Neuronal stem cell (in vitro differentiated cells): ENCODE measurements around the gene CCDC124.

Source experiments
- DNase-seq: peaks from one replicate; pipeline ENCODE4 v3.0.0-alpha.2; 2013; ENCODE audit warnings: low spot score
- H2AFZ ChIP-seq: one replicate; pipeline ENCODE4 v1.6.1; 2013; ENCODE audit warnings: mild to moderate bottlenecking, low read length, inconsistent platforms
- H2AK5ac ChIP-seq: 2 replicates; pipeline ENCODE4 v1.6.1; 2013; ENCODE audit warnings: low read depth, mild to moderate bottlenecking, inconsistent platforms, low read length, moderate library complexity, mixed read lengths
- H2BK120ac ChIP-seq: 2 replicates; pipeline ENCODE4 v1.6.1; 2013; ENCODE audit warnings: low read depth, mild to moderate bottlenecking, inconsistent platforms, low read length, moderate library complexity, mixed read lengths
- H2BK12ac ChIP-seq: one replicate; pipeline ENCODE4 v1.6.1; 2013; ENCODE audit warnings: low read length, inconsistent platforms
- H2BK15ac ChIP-seq: 2 replicates; pipeline ENCODE4 v1.6.1; 2013; ENCODE audit warnings: mild to moderate bottlenecking, low read length, inconsistent platforms, mixed read lengths
- H2BK5ac ChIP-seq: one replicate; pipeline ENCODE4 v1.6.1; 2013; ENCODE audit warnings: inconsistent platforms, mild to moderate bottlenecking, low read length, moderate library complexity
- H3K14ac ChIP-seq: one replicate; pipeline ENCODE4 v1.6.1; 2013; ENCODE audit warnings: low read length, inconsistent platforms
- H3K18ac ChIP-seq: 2 replicates; pipeline ENCODE4 v1.6.1; 2013; ENCODE audit warnings: low read length, inconsistent platforms
- H3K23ac ChIP-seq: 2 replicates; pipeline ENCODE4 v1.6.1; 2013; ENCODE audit warnings: low read depth, mild to moderate bottlenecking, mixed read lengths, low read length, inconsistent platforms; ENCODE audit not compliant: poor library complexity
- H3K27ac ChIP-seq: replicated peaks from 3 replicates; pipeline ENCODE4 v1.5.1; 2013; ENCODE audit warnings: low read length, inconsistent platforms
- H3K27me3 ChIP-seq, 3 experiments: 2 replicates each; pipeline ENCODE4 v1.6.1; 2013; ENCODE audit warnings: low read length in 3 of 3, mild to moderate bottlenecking in 2 of 3, inconsistent platforms in 1 of 3, low read depth in 1 of 3, mixed read lengths in 1 of 3, moderate library complexity in 1 of 3; ENCODE audit not compliant: control insufficient read depth in 3 of 3, insufficient read depth in 3 of 3
- H3K36me3 ChIP-seq, 2 donors: replicated peaks in 1 of 2; 2 replicates each; pipeline ENCODE4 v1.6.1; 2013; ENCODE audit warnings: low read length in 2 of 2; ENCODE audit not compliant: control insufficient read depth in 2 of 2, insufficient read depth in 2 of 2
- H3K4ac ChIP-seq: 2 replicates; pipeline ENCODE4 v1.6.1; 2013; ENCODE audit warnings: inconsistent platforms, mild to moderate bottlenecking, low read length, moderate library complexity
- H3K4me1 ChIP-seq, 2 donors: 1 replicate in 1 of 2; 2 replicates in 1 of 2; pipeline ENCODE4 v1.6.1; 2013; ENCODE audit warnings: low read length in 2 of 2, low read depth in 1 of 2; ENCODE audit not compliant: control insufficient read depth in 2 of 2, insufficient read depth in 1 of 2
- H3K4me2 ChIP-seq: one replicate; pipeline ENCODE4 v1.6.1; 2013; ENCODE audit warnings: mild to moderate bottlenecking, low read length, inconsistent platforms; ENCODE audit not compliant: insufficient read depth, poor library complexity, severe bottlenecking
- H3K4me3 ChIP-seq, 2 donors: 2 replicates each; pipeline ENCODE4 v1.5.1; 2013; ENCODE audit warnings: low read length in 2 of 2, mild to moderate bottlenecking in 2 of 2, inconsistent platforms in 1 of 2, moderate library complexity in 1 of 2
- H3K79me1 ChIP-seq: one replicate; pipeline ENCODE4 v1.6.1; 2013; ENCODE audit warnings: low read depth, mild to moderate bottlenecking, inconsistent platforms, low read length, moderate library complexity
- H3K9ac ChIP-seq: one replicate; pipeline ENCODE4 v1.6.1; 2013; ENCODE audit warnings: mild to moderate bottlenecking, low read depth, low read length, inconsistent platforms; ENCODE audit not compliant: poor library complexity
- H3K9me3 ChIP-seq, 2 donors: replicated peaks in 1 of 2; 2 replicates each; pipeline versions ENCODE3 to v1.6.1; 2013; ENCODE audit warnings: low read length in 2 of 2, mild to moderate bottlenecking in 2 of 2, inconsistent platforms in 1 of 2, low read depth in 1 of 2, mixed read lengths in 1 of 2, moderate library complexity in 1 of 2; ENCODE audit not compliant: control insufficient read depth in 2 of 2, insufficient read depth in 1 of 2
- H4K8ac ChIP-seq: one replicate; pipeline ENCODE4 v1.6.1; 2013; ENCODE audit warnings: low read depth, mild to moderate bottlenecking, inconsistent platforms, low read length, moderate library complexity
- H4K91ac ChIP-seq: one replicate; pipeline ENCODE4 v1.6.1; 2013; ENCODE audit warnings: low read length, low read depth, mild to moderate bottlenecking, inconsistent platforms; ENCODE audit not compliant: poor library complexity
- WGBS, 2 donors: extraction: QIAGEN DNeasy Blood & Tissue Kit; methylation state at CpG; one replicate each; pipeline ENCODE4 v1.1.7; 2013; ENCODE audit warnings: missing lambda C conversion rate in 2 of 2, mixed read lengths in 1 of 2; ENCODE audit not compliant: insufficient read length in 2 of 2, insufficient replicate concordance in 1 of 2; ENCODE audit errors: extremely low coverage in 2 of 2; 5-methylcytosine and 5-hydroxymethylcytosine counted together

CCDC124 gene

GRCh38 chr19:17953869-17954268, 21.1 kb downstream of the CCDC124 start:
- peaks cover 34 to 43% of the 10 kb centered on the region in 2 donors for H3K4me1 ChIP-seq
- H3K4me2 ChIP-seq: no peak overlapping the region
- no peak overlapping the region for H3K9ac ChIP-seq
- no peak overlapping the region for H3K4ac ChIP-seq
- H4K91ac ChIP-seq: no peak overlapping the region
- H2BK15ac ChIP-seq: no peak overlapping the region
- no peak overlapping the region for H3K27ac ChIP-seq
- no peak overlapping the region for H3K4me3 ChIP-seq
- no peak overlapping the region for H2BK5ac ChIP-seq
- no peak for DNase-seq
- WGBS, 2 donors: no CpG with 5 or more reads among the region's 4 CpGs
- no peaks in the 10 kb centered on the region for H3K36me3 ChIP-seq
- H3K27me3 ChIP-seq: peaks cover 15 to 56% (median 31%) of the 10 kb centered on the region in 3 experiments
- H3K9me3 ChIP-seq: no peaks in the 10 kb centered on the region
- no peak overlapping the region for H4K8ac ChIP-seq
- H3K18ac ChIP-seq: no peak overlapping the region
- H2BK12ac ChIP-seq: no peak overlapping the region
- H3K79me1 ChIP-seq: no peaks in the 10 kb centered on the region
- H2AFZ ChIP-seq: no peak overlapping the region
- H2BK120ac ChIP-seq: peak overlapping the region; percentile 81
- no peak overlapping the region for H3K14ac ChIP-seq
- peak overlapping the region; percentile 89 for H3K23ac ChIP-seq
- H2AK5ac ChIP-seq: no peak overlapping the region

GRCh38 chr19:17954401-17954800, 21.6 kb downstream of the CCDC124 start:
- H3K27me3 ChIP-seq: peaks cover 15 to 50% (median 27%) of the 10 kb centered on the region in 3 experiments
- H2AK5ac ChIP-seq: no peak overlapping the region
- no CpG with 5 or more reads among the region's 7 CpGs for WGBS, 2 donors

GRCh38 chr19:17957149-17957849, 24.5 kb downstream of the CCDC124 start:
- H3K27ac ChIP-seq: no peak overlapping the region
- no peak overlapping the region for H3K4ac ChIP-seq
- peak overlapping the region; percentile 8 for H3K23ac ChIP-seq
- H3K14ac ChIP-seq: no peak overlapping the region
- WGBS, 2 donors: no CpG with 5 or more reads among the region's 3 CpGs
- no peaks in the 10 kb centered on the region for H3K79me1 ChIP-seq
- H4K8ac ChIP-seq: no peak overlapping the region
- DNase-seq: no peak
- no peak overlapping the region for H3K4me3 ChIP-seq
- no peak overlapping the region for H2BK12ac ChIP-seq
- H3K27me3 ChIP-seq: peaks cover 12 to 21% (median 15%) of the 10 kb centered on the region in 3 experiments
- no peak overlapping the region for H3K9ac ChIP-seq
- H3K4me2 ChIP-seq: no peak overlapping the region
- no peak overlapping the region for H2AFZ ChIP-seq
- H2BK5ac ChIP-seq: peak overlapping the region; percentile 55
- no peak overlapping the region for H2BK120ac ChIP-seq
- H2BK15ac ChIP-seq: peak overlapping the region; percentile 5
- no peaks in the 10 kb centered on the region for H3K9me3 ChIP-seq
- H3K4me1 ChIP-seq: peaks cover 9 to 14% of the 10 kb centered on the region in 2 donors
- peak overlapping the region; percentile 60 for H2AK5ac ChIP-seq
- H3K36me3 ChIP-seq: no peaks in the 10 kb centered on the region
- H4K91ac ChIP-seq: no peak overlapping the region
- peak overlapping the region; percentile 36 for H3K18ac ChIP-seq

More at GRCh38 chr19:17954401-17954800, 21.6 kb downstream of the CCDC124 start:
- Histone ChIP-seq H2AFZ (no peak overlapping the region), H3K14ac (no peak overlapping the region), H4K91ac (no peak overlapping the region), H3K4me2 (no peak overlapping the region), H3K27ac (no peak overlapping the region), H3K18ac (peak overlapping the region; percentile 92), H2BK5ac (no peak overlapping the region), H4K8ac (no peak overlapping the region), H3K79me1 (no peaks in the 10 kb centered on the region), H3K4me3 (no peak overlapping the region), H3K23ac (no peak overlapping the region), H3K4ac (no peak overlapping the region), H3K9ac (no peak overlapping the region), H2BK15ac (no peak overlapping the region), H3K36me3 (no peaks in the 10 kb centered on the region), H2BK12ac (no peak overlapping the region), H3K9me3 (no peaks in the 10 kb centered on the region), H3K4me1 (peaks cover 30 to 38% of the 10 kb centered on the region in 2 donors), H2BK120ac (no peak overlapping the region)
- DNase-seq: no peak

- Histone ChIP-seq H3K9ac (no peak overlapping the region), H2BK120ac (no peak overlapping the region), H2AFZ (no peak overlapping the region), H3K18ac (no peak overlapping the region), H2BK12ac (no peak overlapping the region), H3K4me3 (no peak overlapping the region), H3K27me3 (peaks cover 8 to 15% (median 9%) of the 10 kb centered on the region in 3 experiments), H2AK5ac (peak overlapping the region; percentile 60), H3K79me1 (no peaks in the 10 kb centered on the region), H3K9me3 (no peaks in the 10 kb centered on the region), H3K4me2 (no peak overlapping the region), H3K4ac (no peak overlapping the region), H2BK15ac (peak overlapping the region; percentile 5), H4K91ac (no peak overlapping the region), H3K23ac (peak overlapping the region; percentile 8), H3K36me3 (no peaks in the 10 kb centered on the region), H3K4me1 (peaks cover 4 to 8% of the 10 kb centered on the region in 2 donors), H2BK5ac (peak overlapping the region; percentile 55), H3K14ac (no peak overlapping the region), H3K27ac (no peak overlapping the region), H4K8ac (no peak overlapping the region)
- no peak for DNase-seq
Measured at GRCh38 chr19:17957885-17958284, 25.1 kb downstream of the CCDC124 start.
